Breast epithelium (tissue), 3 donors: Measurements from ENCODE around the gene DPH7.

Source experiments
- CTCF ChIP-seq, 3 donors: fragments of 450-650 bp; IDR thresholded peaks; one replicate each; pipeline ENCODE4 v1.5.1; 2016 to 2017; ENCODE audit warnings: antibody characterized with exemption in 3 of 3, mild to moderate bottlenecking in 3 of 3, moderate library complexity in 3 of 3
- POLR2A ChIP-seq: fragments of 450-650 bp; IDR thresholded peaks from one replicate; pipeline ENCODE4 v1.6.1; 2016; ENCODE audit warnings: antibody characterized with exemption, mild to moderate bottlenecking, moderate library complexity
- POLR2AphosphoS5 ChIP-seq, 3 donors: sonication (generic); formaldehyde crosslinking; IDR thresholded peaks; one replicate each; pipeline ENCODE4 v1.6.1; 2017; ENCODE audit warnings: antibody characterized with exemption in 3 of 3

- TF ChIP-seq CTCF (IDR thresholded peaks at IDR 0.05) (no peak), POLR2AphosphoS5 (IDR thresholded peaks at IDR 0.05) (no peak), POLR2A (no peak)
Measured at GRCh38 chr9:137535120-137535428, 43.7 kb downstream of the DPH7 start.
